GM19025 (cell line): ENCODE measurements around the gene RASGEF1C.

Experiments
- ATAC-seq: cut with Tn5 transposase; IDR thresholded peaks from one replicate; pipeline ENCODE4 v1.9.1; 2021; ENCODE audit warnings: mild to moderate bottlenecking, low read depth, moderate library complexity; ENCODE audit not compliant: unreplicated experiment

The RASGEF1C gene

DNA sequence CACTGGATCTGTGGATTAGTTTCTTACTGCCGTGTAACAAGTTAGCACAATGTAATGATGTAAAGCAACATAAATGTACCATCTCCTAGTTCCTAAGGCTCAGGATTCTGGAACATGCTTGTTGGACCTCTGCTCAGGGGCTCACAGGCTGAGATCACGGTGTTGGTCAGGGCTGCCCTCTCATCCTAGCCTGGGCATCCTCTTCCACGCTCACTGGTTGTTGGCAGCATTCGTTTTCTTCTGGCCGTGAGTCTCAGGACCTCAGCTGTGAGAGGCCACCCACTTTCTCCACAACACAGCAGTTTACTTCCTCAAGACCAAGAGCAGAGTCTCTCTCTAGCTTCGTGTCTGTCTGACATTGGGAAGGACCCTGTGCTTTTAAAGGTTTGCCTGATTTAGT, 17.3 kb downstream of the RASGEF1C start:
- no peak for ATAC-seq

DNA sequence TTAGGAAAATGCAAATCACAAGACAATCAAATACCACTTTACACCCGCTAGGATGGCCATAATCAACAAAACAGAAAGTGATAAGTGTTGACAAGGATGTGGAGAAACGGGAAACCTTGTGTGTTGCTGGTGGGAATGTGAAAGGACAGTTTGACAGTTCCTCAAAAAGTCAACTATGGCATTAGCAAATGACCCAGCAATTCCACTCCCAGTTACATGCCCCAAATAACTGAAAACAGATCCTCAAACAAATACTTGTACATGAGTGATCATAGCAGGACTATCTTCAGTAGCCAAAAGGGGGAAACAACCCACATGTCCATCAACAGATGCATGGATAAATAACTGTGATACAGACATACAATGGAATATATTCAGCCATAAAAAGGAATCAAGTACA, 21.2 kb downstream of the RASGEF1C start:
- ATAC-seq, result no peak

DNA sequence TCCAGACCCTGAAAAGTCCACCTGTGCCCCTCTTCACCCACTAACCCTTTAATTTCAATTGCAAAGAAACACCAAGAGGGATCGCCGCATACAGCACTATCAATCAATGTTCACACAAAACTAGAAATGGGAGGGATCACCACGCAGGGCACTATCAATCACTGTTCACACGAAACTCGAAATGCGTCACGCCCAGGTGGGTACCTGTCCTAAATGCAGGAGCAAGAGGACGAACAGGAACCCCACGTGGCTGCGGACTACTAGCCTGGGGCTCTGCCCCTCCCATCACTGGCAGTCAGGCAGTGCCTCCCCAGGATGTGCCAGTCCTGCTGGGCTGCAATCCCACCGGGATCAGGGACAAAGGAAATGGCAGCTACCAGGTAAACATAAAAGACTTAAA, 28.2 kb downstream of the RASGEF1C start:
- no peak for ATAC-seq

DNA sequence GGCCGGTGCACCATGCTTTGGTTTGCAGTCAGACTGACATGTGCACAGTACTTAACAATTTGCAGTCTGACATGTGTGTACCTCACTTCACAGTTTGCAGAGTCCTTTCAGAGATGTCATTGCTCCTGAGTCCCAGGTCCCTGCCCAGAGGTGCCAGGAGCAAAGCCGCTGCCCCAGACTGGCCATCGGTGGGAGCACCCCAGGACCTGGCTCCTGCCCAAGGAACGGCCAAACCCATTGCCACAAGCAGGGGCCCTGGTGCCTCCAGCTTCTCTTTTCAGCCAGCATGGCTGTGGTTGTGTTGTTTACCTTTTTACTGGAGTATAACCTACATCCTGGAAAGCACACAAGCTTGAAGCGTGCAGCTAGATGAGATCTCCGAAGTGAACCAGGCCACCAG, 28.6 kb downstream of the RASGEF1C start:
- no peak for ATAC-seq

DNA sequence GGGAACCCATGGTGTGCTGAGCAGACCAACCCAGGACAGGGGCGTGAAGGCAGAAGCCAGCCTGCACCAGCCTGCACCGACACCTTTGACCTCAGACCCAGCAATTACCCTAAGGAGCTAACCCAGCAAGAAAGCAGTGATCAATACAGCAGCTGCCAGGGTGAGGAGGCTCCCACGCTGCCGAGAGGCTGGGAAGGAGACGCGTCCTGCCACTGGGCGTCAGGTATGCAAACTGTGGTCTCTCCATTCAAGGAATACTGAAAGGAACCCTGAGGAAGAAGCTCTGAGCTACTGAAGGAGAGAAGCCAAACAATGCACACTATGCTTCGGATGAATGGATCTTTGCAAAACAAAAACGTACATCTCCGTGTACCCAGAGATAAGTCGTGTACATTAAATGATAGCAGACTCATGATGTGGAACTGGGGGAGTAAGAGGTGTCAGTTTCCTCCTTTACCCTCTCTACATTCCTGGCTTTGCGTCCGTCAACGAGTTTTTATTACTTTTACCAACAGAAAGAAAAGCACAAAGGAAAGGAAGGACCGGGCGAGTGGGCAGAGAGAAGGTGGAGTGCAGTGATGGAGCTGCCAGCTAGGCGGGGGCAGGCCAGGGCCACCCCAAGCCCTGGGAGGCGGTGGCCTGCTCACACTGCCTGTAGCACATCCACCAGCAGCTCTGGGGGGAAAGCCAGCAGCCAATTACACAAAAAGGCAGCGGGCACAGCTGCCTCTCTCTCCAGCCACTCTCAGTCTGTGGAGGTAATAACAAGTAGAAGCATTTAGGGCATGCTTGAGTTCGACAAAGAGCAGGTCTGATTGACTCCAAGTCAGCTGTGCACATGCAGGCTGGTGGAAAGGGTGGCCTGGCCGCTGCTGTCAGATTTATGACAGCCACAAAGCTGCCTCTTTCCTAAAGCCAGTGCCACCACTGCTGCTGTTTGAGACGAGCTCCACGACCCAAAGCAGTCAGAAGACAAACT, 29.3 kb downstream of the RASGEF1C start:
- no peak for ATAC-seq

DNA sequence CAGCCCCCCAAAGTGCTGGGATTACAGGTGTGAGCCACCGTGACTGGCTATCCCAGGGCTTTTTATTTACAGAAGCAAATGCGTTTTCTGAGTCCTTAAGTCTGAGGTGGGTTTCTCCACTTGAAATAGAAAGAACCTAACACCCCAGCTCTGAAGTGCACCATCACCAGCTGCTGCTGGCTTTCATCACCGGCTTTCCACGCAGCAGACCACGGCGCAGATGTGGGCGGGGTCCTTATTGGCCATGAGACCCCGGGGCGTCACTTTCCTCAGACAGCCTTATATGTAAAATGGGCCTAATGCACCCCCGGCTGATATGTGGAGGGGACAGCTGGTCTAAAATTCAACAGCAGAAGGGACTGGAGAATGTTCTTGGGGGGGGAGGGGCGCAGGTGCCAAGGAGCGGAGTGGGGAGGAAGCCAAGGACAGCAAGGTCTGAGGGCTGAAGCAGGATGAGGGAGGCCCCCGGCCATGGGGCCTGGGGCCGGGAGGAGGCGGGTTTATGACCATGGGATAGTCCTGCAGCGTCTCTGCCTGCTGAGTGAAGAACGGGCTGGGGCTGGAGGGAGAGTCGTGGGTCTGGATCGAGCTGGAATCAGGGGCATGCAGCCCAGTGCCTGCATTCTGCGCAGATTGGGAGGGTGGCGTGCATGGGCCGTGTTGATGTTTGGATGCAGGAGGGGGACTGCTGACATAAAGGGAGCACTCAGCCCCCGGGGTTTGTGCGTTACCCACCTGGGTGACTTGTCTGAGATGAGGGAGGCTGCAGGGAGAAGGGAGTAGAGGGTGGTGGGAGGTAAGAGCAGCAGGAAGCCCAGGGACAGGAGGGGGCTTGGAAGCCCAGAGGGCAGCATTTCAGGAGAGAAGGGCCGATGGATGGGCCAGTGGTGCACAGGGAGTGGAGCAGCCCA, 30.2 kb downstream of the RASGEF1C start:
- no peak for ATAC-seq

DNA sequence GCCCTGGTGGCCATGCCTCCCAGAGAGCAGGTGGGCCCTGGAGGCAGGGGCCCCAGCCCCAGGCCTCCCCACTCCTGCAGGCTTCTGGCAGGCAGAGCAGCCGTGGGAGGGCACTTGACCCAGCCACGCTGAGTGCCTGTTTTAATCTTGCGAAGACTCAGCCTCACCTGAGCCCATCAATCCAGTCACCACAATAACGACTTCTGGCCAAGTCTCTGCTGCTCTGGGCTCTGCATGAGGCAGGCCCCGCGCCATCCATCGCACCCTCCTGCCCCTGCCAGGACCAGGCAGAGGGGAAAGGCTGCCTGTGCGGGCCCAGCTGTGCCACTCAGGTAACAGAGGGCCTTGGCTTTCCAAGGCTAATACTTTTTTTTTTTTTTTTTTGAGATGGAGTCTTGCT, 32.8 kb downstream of the RASGEF1C start:
- ATAC-seq, result no peak

DNA sequence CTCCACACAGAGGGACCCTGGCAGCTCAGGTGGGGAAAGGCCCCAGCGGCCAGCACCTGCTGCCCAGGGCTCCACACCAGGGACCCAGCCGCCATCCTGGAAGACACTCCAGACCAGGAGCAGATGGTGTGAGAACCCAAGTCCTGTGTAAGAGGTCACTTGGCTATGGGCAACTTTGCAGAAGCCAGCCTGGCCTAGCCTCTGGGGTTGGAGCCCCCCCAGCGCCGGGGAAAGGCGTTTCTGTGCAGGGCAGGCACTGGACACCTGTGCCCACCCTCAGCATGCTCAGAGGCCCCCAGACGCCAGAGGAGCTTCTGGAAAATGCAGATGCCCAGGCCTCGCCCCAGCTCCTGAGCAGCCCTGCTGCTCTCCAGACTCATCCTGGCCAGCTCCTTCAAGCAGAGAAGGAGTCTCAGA, 34.0 kb downstream of the RASGEF1C start:
- ATAC-seq, result no peak

DNA sequence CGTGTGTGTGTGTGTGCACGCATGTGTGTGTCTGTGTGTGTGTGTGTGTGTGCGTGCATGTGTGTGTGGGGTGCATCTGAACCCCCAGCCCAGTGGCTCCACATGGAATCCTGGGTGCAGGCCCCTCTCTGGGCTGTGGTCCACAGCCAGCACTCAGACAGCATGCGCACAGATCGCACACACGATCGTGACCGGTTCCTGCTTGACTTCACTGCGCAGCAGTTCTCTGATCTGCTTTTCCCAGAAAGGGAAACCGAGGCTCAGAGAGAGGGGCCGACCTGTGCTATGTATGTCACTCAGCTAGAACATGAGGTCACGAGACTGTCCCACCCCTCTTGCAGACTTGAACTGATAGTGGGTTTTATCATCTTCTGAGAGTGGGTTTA, 34.4 kb downstream of the RASGEF1C start:
- ATAC-seq, result no peak

DNA sequence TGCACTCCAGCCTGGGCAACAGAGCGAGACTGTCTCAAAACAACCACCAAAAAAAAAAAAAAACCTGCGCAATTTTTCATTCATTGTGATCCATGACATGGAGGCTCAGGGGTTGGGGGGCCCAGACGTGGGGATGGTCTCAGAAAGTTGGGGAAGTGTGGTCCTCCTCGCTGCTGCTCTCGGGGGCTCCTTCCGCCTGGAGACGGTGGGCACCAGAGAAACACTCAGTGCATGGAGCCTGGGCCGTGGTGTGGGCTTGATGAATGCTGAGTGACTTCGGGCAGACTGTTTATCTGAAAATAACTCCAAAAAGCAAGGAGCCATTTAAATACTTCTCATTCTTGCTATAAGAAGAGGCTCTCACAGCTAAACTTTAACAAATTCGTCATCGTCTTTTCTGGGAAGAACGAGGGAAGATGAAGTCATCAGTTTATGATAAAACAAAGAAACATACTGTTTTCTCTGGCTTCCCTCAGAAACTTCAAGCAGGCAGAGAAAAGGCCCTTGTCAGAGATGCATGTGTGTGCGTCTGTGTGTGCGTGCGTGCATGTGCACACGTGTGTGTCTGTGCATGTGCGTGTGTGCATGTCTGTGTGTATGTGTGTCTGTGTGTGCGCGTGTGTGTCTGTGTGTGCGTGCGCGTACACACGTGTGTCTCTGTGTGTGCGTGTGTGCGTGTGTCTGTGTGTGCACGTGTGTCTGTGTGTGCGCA, 35.0 kb downstream of the RASGEF1C start:
- no peak for ATAC-seq

DNA sequence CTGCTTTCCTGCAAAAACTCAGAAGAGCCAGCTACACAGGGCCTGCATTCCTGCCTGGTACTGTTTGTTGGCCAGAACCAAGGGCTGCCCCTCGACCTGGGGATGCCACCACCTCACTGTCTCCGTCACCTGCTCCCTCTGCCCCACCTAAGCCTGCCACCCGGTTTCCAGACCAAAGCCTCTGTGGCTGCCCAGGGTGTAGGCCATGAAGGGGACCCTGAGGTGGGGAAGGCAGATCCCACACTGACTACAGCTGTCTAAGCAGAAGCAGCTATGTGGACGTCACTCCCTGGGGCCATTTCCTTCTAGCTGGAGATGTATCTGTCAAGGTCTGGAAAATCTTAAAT, 35.8 kb downstream of the RASGEF1C start:
- ATAC-seq, result no peak

DNA sequence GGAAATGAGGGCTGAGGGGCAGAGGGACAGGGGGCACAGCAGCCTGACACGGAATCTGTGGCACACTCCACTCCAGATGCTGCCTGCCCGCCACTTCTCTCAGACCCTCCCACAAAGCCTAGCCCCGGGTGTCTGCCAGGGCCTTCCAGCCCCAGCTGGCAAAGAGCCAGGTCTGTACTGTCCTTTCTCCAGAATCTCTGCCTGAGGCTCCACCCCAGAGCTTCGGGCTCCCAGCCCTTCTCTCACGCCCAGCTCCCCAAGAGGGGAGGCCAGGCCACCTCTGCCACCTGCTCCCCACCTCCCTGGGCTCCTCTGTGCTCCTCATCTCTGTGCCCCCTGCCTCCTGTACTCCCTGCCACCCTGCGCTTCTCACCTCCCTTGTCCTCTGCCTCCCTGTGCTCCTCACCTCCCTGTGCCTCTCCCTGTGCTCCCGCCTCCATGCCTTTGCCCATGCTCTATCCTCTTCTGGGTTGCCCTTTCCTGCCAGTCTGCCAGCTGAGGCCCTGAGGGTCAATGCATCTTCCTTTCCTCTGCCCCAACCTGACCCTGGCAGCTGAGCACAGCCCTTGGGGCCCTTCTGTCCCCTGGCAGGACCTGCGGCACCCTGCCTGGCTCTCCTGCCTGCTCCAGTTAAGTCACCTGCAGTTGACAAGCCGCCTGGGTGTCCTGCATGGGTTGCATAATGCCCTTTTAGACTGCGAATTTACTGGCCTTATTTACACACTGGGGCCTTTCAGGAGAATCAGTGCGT, 36.4 kb downstream of the RASGEF1C start:
- no peak for ATAC-seq

DNA sequence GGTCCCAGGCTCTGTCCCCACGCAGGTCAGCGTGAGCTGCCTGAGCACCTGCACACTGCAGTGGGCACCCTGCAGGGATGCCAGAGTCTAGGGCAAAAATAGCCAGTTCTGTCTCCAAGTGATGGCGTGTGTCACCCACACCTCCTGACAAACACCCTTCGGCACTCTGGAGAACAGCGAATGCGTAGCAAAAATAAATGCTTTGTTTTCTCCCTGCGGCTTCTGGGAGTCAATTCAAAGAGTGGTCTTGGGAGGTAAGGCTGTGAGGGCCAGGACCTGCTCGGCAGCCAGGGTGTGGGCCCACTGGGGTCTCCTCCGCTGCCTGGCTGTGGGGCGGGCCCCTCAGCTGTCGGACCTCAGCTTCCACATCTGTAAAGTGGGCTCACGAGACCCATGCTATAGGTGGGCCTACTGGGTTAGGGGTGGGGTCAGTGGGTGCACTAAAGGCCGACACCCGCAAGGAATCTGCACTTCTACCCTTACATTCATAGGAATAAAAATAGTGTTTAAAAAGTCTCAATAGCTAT, 37.4 kb downstream of the RASGEF1C start:
- no peak for ATAC-seq

DNA sequence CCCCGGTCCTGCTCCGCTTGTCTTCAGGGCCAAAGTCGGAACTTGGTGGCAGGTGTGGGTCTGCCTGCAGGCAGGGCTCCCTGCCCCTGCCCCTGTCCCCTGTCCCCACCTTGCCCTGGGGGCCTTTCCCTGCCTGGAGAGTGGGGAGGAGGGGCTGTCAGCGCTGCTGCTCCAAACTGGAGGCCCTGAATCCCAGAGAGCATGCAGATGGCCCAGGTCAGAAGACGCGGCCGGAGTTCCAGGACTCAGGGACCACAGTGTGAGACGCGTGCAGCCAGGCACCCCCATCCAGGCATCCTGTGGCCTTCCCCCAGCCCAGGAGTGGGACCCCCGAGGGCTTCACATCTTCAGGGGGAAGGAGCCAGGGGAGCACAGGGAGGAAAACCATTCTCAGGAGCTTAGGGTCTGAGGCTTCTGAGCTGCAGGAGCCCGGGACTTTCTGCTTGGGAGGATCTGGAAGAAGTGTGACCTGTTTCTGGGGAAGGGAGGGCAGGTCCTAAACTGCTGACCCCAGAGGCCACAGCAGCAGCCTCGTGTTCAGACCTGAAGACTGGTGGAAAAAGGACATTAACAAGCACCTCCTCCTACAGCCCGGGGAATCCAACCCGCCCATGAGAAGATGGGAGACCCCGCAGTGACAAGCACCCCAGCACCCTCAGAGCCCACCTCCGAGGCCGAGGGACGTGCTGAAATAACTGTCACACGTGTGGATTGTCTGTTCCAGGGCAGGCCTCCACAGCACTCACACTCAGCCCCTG, 38.0 kb downstream of the RASGEF1C start:
- ATAC-seq, result no peak

DNA sequence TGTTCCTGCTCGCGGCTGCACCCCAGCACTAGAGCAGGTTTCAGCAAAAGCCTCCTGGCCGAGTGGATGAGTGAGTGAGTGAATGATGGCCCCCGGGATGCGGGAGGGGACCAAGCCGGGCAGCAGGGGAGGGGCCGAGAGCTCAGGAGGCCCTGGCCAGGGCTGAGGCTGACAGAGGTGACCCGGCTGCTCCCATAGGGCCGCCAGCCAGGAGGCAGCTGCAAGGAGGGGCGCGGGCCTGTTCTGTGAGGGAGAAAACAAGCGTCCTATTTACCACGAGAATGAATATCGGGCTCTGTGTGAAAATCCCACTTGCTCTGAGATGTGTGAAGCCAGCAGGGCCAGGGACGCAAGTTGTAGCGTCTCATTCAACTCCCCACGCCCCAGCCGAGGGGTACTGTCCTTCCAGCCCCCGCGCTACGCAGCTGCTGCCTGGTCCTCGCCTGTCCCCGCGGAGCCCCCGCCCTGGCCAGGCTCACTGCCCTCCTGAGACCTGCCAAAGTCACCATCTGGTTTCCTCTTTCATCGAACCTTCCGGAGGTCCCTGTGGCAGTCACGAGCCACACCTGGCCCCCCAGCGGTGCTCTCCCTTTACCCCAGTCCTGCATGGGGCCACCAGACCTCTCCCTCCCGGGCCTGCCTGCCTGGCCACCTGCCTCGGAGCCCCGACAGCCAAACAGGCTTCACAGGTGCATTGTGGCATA, 38.8 kb downstream of the RASGEF1C start:
- ATAC-seq, result no peak

DNA sequence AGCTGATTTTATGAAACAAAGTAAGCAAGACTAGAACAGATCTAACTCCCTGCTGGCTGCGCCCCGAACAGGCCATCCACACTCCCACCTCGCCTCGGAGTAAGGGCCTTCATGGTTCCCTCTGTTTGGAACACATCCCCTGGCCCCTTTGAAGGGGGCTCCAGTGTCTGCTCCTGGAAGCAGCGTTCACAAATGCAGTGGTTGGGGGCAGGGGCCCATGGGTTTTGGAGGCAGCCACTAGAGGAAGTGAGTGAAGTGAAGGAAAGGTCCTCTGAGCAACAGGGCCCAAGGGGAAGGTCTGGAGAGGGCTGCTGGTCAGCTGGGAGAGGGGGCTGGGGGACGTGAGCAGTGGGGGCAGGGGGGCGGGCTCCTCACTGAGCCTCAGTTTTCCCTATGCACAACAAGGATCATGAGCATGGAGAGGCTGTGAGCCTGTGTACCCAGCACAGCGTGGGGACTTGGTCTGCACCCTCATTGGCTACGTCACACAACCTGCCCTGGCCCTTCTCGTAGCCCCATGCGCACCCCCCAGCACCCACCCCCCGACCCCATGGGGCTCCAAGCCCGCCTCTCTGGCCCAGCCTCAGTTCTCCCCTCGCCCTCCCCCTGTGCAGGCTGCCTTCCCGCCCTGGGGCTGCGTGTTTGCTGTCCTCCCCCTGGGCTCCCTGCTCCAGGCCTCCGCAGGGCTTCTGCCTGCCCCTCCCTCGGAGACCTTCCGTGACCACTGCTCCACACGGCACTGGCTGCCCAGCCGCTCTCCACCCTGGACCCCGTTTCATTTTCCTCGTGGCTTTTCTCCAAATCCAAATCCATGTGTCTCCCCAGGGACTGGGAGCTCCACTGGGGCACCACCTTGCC, 39.5 kb downstream of the RASGEF1C start:
- ATAC-seq, result no peak

DNA sequence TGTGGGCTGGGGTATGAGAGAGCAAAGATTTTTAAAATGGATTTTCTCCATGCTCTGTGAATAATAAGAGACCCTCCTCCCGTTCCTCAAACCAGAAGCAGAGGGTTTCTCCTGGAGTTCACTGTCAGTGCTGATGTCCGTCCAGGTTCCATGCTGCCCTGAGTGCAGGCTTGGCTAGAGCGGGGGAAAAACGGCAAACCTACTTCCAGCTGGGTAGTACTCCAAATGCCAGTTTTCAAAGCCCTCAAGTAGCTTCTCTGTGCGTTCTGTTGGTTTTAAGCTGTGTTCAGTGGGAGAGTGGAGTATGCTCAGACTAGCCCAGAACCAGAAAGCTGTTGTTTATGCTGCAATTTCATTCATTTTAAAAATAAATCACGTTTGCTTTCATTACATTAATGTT, 40.3 kb downstream of the RASGEF1C start:
- ATAC-seq, result no peak

DNA sequence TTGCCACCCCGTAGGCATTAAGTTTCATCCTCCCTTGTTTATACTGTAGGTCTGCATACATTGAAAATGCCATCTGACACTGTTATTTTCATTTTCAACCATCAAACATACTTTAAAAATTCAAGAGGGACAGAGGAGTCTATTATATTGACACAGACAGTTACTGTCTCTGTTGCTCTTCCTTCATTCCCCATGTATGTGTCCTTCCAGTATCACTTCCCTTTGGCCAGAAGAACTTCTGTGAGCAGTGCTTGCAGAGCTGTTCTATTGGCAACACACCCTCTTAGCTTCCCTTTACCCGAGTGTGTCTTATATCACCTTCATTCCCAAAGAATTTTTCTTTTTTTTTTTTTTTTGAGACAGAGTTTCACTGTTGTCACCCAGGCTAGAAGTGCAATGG, 42.8 kb downstream of the RASGEF1C start:
- ATAC-seq, result no peak
